Renal cortical epithelial cell (primary cell): ENCODE measurements around the gene ARMCX2. TPM values are rescaled to one million over a fixed set of nuclear protein-coding genes. Genes with fewer than 3 reads are reported as not detected.

Experiments
- total RNA-seq: library from RNA; depleted of rRNA; stranded (reverse); fragments of >200 nt; gene quantifications from 2 replicates; pipeline ENCODE4 v1.2.3, GENCODE V29; 2014

Gene ARMCX2
- total RNA-seq, 1 donor from 2014 or later = 69.4 TPM

Other genes starting within 250 kb of the ARMCX2 start
- gene ARMCX4, start 174.4 kb downstream of the ARMCX2 start, total RNA-seq = 0.69 and 5.5 TPM in 2 replicates
- 28.1 and 29.2 TPM in 2 replicates for gene ARMCX1, start 109.3 kb downstream of the ARMCX2 start, total RNA-seq
- gene ARMCX6, start 41.9 kb downstream of the ARMCX2 start, total RNA-seq = 23.9 and 28.7 TPM in 2 replicates
- gene ARMCX3, start 36.7 kb downstream of the ARMCX2 start, total RNA-seq = 66.5 and 93.5 TPM in 2 replicates